Stimulated activated CD4-positive, alpha-beta T cell treated with anti-CD3 and anti-CD28 coated beads, Interleukin-1b, Interleukin-23, amount 100 ng/mL, for 4 hours (primary cell): Measurements from ENCODE around the gene ARHGAP11A.
A peak's percentile ranks its signal among the peaks of the same experiment; 100 is the strongest.
"Not testable (repeated sequence)": the region's sequence is repeated elsewhere in the genome, so short reads cannot be mapped to it uniquely, and the experiment has no call there.

Source experiments
- DNase-seq, 2 donors: peaks; one replicate each; pipeline ENCODE4 v3.0.0-alpha.2; 2020; ENCODE audit warnings: low read depth in 2 of 2

ARHGAP11A gene

DNA sequence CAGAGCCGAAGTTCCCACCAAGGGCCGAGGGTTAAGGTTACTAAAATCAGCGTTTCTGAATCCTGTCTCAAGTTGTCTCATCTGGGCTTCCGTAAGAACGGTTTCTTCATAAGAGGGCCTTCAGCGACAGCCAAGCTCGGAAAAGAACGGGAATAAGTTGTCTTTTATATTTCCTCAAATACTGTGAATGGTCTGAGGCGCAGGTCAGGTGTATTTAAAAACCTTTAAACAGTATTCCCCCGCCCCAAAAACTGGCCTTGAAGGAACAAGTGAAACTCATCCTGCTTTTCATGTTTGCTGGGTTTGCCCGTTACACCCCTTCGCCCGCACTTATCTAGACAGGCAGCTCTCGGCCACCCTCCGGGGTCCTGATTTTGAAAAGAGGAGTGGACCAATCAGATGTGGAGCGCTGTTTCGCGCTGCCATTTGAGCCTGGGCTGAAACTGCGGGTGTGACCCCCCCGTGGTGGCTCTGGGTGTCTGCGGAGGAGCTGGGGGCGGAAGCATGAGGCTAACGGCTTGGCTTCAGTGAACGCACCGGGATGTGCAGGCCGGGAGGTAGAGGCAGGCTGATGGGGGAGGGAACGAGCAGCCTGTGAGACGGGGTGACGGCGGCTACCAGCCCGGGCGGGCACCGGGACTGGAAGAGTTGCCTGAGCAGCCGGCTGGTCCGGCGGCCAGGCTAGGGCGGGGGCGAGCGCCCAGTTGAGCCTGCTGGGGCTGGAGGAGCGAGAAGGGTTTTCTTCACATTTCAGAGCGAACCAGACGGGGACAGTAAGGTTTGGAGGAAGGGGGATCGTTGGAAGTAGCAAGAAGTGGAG is at the start of gene ARHGAP11A:
ARHGAP11A (plus strand) TSS at position 454 of the 820 bp plus-strand sequence. CDS start 708 bp downstream, outside the sequence.
- peak; percentile 65 to 66 for DNase-seq

DNA sequence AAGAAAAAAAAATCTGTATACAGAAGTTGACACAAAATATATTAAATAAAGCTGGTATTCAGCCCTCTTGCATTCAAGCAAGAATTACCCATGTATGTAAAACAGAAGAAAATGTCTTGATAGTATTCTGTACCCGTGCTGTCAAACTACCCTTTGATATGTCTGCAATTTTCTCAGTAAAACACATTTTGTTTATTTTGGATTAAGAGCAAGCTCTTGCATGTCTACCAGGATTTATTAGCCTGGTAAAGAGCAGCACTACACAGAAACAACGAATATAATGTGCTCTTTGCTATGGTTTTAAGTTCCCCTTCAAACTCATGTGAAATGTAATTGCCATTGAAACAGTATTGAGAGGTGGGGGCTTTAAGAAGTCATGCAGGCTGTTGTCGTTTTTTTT is 46.3 kb upstream of the ARHGAP11A start:
- DNase-seq: not testable (repeated sequence)

- not testable (repeated sequence) for DNase-seq
These were observed 36.8 kb upstream of the ARHGAP11A start for GRCh38 chr15:32578482-32578881.

- not testable (repeated sequence) for DNase-seq
These were observed 29.5 kb upstream of the ARHGAP11A start for GRCh38 chr15:32585844-32586243.

- not testable (repeated sequence) for DNase-seq
These were observed 22.2 kb upstream of the ARHGAP11A start, which contains the start of gene GOLGA8N for GRCh38 chr15:32593151-32593550. Gene GOLGA8N, plus strand, starts transcription at chr15:32593456.

DNA sequence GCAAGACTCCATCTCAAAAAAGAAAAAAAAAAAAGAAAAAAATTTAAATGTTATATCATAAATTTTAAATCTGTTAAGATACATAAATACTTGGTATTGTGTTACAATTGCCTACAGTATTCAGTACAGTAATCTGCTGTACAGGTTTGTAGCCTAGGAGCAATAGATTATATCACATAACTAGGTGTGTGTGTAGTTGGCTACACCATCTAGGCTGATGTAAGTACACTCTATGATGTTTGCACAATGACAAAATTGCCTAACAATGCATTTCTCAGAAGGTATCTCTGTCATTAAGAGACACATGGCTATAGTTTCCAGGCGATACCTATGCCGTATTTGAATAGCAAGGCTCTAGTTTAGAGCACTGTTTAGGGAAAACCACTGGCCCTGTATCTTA is 5.8 kb upstream of the ARHGAP11A start:
- DNase-seq: not testable (repeated sequence)

GRCh38 chr15:32610719-32611118 is 4.6 kb upstream of the ARHGAP11A start:
- DNase-seq: not testable (repeated sequence)

- not testable (repeated sequence) for DNase-seq
These were observed 623 bp upstream of the ARHGAP11A start for GRCh38 chr15:32614712-32615050.

GRCh38 chr15:32615871-32616426 is 645 bp downstream of the ARHGAP11A start:
- DNase-seq: not testable (repeated sequence)

DNA sequence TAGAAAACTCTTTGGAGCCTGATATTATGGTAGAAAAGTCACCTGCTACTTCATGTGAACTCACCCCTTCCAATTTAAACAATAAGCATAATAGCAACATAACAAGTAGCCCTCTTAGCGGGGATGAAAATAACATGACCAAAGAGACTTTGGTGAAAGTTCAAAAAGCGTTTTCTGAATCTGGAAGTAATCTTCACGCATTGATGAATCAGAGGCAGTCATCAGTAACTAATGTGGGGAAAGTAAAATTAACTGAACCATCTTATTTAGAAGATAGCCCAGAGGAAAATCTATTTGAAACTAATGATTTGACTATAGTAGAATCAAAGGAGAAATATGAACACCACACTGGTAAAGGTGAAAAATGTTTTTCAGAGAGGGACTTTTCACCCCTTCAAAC is 21.1 kb downstream of the ARHGAP11A start:
- DNase-seq: no peak

GRCh38 chr15:32636908-32637567 is 21.7 kb downstream of the ARHGAP11A start:
- no peak for DNase-seq

DNA sequence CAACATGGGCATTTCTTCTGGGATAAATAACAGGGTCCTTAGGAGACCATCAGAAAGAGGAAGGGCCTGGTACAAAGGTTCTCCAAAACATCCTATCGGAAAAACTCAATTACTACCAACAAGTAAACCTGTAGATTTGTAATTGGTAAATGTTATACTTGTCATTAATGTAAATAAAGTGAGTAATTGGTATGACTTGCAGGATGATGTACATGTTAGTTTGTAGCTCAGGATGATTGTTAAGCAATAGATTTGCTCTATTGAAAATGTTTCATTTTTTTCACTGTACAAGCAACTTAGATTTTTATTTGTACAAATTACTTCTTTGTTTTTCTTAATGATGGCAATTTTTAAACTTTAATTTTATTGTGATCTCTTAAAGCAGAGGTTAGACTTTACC is 22.4 kb downstream of the ARHGAP11A start:
- DNase-seq: no peak

DNA sequence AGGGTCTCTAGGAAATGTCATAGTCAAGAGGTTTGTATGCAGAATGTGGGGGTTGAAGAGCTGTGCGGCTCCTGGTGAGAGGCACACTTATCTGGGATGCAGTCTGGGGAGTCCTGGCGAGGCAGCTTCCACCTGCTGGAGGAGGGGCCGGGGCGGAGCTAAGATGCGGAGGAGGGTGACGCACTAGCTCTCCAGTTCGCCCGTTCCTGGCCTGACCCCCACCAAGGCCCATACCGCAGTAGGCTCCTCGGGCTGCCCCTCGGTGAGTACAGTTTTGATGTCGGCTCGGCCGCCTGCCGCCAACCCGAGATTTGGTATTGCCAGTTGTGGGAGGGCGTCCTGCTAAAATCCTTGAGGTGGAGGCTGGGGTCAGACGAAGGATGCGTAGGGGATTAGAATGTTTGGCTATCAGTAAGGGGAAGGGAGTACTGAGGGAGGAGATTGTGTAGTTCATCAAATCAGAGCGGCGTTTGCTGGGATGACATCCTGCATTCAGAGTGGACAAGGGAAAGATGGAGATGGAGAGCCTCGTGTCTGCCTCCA is 26.3 kb downstream of the ARHGAP11A start, which contains the start of gene SCG5:
SCG5 (plus strand) TSS at position 194 of the 543 bp plus-strand sequence. CDS start 1,883 bp downstream, outside the sequence.
- DNase-seq: no peak

DNA sequence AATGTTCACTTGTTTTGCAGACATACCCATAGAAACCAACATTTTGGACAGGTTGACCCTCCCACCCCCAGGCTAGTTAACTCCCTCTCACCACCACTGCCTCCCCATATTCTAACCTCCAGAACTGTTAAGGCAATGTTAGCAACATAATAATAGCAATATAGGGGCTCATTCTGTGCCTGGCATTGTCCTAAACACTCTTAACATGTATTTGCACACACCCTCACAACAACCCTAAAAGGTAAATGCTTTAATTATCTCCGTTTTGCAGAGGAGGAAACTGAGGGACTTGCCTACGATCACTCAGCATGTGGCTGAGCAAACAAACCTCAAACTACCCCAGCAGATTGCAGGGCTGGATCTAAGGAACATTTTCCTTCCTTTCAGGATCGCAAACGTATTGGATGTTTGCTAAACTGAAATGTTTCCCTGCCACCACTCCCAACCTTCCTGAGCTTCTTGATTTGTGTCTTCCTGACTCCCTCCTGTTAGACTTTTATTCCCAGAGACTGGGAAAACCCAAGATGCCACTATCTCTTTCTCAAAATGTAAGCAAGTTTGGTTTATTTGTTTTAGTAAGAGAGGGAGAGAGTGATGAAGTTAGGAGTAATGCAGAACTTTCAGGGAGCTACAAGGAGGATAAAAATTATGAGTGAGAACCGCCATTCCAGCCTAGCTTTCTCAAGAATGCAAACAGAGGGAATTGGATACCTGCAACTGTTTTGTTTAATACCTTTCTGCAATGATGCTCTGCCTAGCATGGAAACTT is 27.5 kb downstream of the ARHGAP11A start:
- DNase-seq: no peak

DNA sequence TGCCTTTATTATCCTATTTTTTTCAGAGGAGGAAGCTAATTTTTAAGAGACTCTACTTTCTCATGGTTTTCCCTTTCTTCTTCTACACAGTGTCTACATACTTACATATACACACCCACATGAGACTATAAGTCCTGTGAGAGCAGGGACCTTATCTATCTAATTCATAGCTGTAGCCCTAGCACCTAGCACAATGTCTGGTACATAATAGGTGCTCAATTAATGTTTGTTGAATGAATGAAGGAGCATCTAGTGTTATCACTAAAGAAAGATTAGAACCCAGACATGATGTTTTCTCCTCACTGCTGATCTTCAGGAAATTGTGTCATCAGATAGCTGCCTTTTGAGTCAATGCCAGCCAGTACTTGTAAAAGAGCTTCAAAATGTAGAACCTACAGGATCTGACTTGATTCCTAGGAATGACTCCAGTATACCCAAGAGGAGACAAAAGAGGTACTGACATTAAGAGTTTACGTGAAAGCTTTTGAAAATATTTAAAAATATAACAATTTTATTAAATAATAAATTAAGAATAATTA is 28.7 kb downstream of the ARHGAP11A start:
- DNase-seq: no peak

DNA sequence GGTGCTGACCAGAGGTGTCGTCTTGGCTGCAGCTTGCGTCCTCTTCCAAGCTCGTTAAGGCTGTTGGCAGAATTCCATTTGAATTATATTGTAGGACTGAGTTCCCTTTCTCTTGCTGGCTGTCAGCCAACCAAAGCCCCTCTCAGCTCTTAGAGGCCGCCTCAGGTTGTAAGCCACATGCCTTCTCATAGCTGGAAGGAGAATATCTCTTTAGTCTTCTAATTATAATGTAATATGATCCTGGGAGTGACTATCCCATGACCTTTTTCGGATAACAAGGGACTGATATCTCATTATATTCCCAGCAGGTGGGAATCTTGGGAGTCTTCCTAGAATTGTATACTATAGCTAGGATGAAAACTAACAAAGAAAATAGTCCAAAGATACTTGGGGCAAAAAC is 31.0 kb downstream of the ARHGAP11A start:
- DNase-seq: no peak

DNA sequence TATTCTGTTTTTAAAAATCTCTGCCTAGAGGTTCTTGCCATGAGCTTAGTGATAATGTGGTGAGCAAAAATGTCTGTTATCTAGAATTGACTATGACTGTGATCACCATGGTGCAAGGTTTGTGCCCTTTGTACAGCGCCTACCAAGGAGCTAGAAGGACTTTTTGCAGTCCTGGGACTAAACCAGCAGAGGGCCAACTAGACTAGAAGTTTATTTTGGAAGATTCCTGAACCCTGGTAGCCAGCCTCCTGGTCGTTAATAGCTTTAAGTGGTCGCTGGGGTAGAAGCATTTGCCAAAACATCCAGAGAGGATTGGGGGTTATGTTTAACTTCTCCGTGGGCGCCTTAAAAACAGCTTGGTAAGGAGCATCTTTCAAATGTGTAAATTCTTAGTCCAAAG is 34.0 kb downstream of the ARHGAP11A start:
- no peak for DNase-seq

GRCh38 chr15:32651229-32651837 is 36.0 kb downstream of the ARHGAP11A start:
- peak; percentile 19 to 23 for DNase-seq

DNA sequence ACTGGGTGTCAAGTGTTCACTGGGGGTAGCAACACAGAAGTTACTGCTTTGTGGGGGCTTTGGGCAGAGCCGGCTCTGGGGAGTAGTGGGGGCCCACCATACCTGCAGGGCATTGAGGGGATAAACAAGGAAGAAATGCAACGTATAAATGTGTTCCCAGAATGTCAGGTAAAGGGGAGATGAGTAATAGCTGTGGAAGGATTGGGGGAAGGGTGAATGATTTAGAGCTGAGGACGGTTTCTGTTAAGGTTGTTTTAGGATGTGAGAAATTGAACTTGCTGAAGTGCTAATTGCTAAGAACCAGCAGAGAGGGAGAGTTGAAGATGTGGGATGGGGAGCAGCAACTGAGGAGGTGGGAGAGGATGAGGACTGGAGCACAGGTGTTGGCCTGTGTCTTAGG is 36.9 kb downstream of the ARHGAP11A start:
- DNase-seq: no peak

- no peak for DNase-seq
These were observed 40.8 kb downstream of the ARHGAP11A start for GRCh38 chr15:32656091-32656490.

DNA sequence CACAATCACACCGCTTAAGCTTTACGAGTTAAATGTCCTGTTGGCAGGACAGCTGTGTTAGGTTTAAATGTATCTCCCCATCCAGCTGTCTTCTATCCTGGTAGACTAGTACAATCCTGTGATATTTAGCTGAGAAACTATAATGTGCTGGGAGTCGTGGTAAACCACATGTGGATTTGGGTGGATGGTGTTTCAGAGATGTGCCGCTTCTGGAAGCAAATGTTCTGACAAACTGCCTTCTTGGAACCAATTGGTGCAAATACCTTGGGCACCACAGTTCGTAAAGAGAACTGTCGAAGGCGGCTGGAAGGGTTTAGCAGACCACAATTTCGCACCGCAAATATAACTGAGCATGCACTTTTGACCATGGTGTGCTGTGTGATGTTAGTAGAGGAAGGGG is 41.2 kb downstream of the ARHGAP11A start:
- no peak for DNase-seq
